ENCODE data around the gene CACNB1.
A peak's percentile ranks its signal among the peaks of the same experiment; 100 is the strongest.
"Not testable (repeated sequence)": the region's sequence is repeated elsewhere in the genome, so short reads cannot be mapped to it uniquely, and the experiment has no call there.

The CACNB1 gene

GRCh38 chr17:39177256-39177655 is 20.2 kb downstream of the CACNB1 start:
- DNase-seq (ENCODE audit: low read depth in 2 of 3, low spot score in 1 of 3), result no peak

DNA sequence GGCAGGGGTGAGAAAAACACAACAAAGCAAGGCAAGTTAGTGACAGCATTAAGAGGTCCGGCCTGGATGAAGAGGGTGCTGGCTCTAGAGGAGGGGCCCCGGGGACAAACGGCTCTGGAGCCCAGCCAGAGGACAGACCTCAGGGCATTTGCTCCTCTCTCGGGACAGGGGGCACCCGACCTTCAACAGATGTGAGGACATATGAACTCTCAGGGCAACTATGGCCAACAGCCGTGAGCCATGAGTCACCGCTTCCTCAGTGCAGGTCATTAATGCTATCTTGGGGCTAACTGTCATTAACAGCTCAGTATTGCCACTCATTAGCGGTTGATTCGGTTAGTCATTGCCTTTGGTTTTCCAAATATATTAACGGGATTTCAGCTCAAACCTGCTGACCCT is 21.8 kb downstream of the CACNB1 start:
- no peak for DNase-seq (ENCODE audit: low read depth in 2 of 3, low spot score in 1 of 3)

- DNase-seq (ENCODE audit: low read depth in 2 of 3, low spot score in 1 of 3), result peak; percentile 54 to 68 (median 64)
These were observed 22.4 kb downstream of the CACNB1 start for GRCh38 chr17:39174920-39175694.

DNA sequence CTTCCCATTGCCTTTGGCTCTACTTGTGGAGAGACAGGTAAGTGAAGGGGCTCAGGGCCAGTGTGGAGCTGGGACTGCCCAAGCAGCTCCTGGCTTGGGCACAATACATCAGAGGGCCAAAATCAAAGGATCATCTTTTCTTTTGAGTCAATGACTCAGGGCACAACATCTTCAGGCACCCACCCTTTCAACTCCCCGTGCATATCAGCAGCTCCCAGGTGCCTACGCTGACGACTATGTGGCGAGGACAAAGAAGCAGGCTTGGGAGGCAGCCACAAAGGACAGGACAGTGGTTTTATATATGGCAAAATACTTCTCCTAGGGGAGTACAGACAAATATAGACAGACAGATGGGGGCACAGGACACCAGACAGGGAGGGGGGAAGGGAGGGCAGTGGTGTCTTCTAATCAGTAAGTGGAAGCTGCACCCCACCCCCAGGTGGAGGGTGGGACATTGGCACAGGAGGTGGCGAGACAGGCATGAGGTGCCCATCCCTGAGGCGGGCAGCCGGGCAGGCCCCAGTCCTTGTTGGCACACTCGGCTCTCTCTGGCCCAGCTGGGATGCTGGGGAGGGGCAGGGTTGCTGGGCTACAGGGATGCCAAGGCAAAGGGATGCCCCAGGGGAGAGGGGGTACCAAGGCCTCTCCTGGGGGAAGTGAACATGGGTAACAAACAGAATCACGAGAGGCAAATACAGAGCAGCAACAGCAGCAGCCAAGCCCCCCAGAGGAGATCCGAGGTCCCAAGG is 23.8 kb downstream of the CACNB1 start:
- DNase-seq (ENCODE audit: low read depth in 2 of 3, low spot score in 1 of 3), result no peak

DNA sequence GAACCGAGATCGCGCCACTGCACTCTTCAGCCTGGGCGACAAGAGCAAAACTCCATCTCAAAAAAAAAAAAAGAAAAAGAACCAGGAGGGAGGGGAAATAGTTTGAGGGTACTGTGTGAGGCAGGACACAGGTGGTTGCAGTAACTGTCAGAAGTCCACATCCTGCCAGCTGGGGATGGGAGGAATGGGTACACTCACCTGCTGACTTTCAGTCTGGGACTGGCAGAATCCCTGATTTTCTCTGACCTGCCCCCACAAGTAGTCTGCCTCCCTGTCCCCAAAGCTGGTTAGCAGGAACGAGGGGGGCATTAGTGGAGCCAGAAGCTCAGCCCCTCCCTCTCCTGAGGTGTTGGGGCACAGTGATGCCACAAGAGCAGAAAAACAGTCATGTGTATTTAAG is 24.4 kb downstream of the CACNB1 start:
- no peak for DNase-seq (ENCODE audit: low read depth in 2 of 3, low spot score in 1 of 3)

DNA sequence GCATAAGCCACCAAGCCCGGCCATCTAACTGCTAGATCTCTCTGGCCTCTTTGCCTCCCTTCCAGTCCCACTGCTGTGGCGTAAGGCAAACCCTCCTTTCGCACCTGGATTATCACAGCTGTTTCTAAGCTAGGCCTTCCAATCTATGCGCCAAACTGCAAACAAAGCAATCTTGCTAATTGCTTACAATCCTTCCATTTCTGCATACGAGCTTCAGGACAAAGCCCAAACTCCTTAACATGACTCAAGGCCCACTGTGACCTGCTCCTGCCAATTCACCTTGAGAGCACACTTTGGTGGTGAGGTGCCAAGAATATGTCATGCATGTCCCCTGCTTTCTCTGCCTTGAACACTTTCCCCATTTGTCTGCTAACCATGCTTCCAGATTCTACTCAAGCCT is 25.5 kb downstream of the CACNB1 start:
- DNase-seq (ENCODE audit: low read depth in 2 of 3, low spot score in 1 of 3), result no peak

- no peak for DNase-seq (ENCODE audit: low read depth in 2 of 3, low spot score in 1 of 3)
These were observed 26.9 kb downstream of the CACNB1 start for GRCh38 chr17:39170558-39170957.

- DNase-seq (ENCODE audit: low read depth in 2 of 3, low spot score in 1 of 3), result no peak
These were observed 27.4 kb downstream of the CACNB1 start for GRCh38 chr17:39170109-39170508.

DNA sequence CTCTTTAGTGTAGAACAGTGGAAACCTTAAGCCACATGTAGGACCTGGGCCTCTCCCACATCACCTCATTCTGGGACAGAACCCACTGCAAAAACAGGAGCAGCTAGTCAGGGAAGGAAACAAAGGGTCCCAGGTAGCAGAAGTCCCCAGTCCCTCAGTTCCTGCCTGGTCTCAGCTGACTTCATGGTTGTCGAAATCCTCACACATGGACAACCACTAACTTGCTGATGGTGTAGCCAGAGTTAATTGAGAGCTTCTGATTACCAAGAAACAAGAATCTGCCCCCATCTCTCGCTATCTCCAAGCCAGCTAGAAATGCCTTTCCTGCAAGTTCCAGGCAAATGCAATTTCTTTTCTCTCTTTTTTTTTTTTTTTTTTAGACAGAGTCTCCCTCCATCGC is 28.0 kb downstream of the CACNB1 start:
- DNase-seq (ENCODE audit: low read depth in 2 of 3, low spot score in 1 of 3), result no peak

GRCh38 chr17:39169101-39169500 is 28.4 kb downstream of the CACNB1 start:
- no peak for DNase-seq (ENCODE audit: low read depth in 2 of 3, low spot score in 1 of 3)

- not testable (repeated sequence) for DNase-seq (ENCODE audit: low read depth in 2 of 3, low spot score in 1 of 3)
These were observed 29.0 kb downstream of the CACNB1 start for GRCh38 chr17:39168503-39168902.

GRCh38 chr17:39167476-39167875 is 30.0 kb downstream of the CACNB1 start:
- no peak for DNase-seq (ENCODE audit: low read depth in 2 of 3, low spot score in 1 of 3)

GRCh38 chr17:39166437-39167335 is 30.8 kb downstream of the CACNB1 start:
- DNase-seq (ENCODE audit: low read depth in 2 of 3, low spot score in 1 of 3), result no peak

DNA sequence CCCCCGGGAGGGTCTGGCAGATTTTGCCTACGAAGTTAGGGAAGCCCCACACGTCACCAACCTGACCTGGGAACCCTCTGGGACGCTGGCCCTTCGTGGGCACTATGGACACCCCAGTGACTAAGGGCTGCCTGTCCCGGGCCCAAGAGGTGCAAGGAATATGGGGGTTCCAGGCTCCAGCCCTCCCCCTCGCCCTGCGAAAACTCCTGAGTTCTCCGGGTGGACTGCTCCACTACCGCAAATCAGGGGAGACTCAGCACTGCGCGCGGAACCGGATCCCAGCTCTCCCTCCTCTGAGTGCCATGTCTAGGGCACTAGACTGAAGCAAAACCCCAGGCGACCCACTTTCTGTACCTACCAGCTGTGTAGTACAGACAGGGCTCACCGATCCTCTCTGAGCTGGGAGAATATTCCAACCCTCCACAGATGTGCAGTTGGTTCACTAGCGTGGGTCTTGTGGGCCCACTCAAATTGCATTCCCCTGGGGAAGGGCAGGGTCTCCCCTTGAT is 31.6 kb downstream of the CACNB1 start, which contains the start of gene ARL5C:
Gene ARL5C, minus strand, starts transcription at position 321 of the 509 bp plus-strand sequence. CDS start 401 bp downstream, outside the sequence.
- DNase-seq (ENCODE audit: low read depth in 2 of 3, low spot score in 1 of 3), result no peak

GRCh38 chr17:39165178-39165840 is 32.2 kb downstream of the CACNB1 start:
- no peak for DNase-seq (ENCODE audit: low read depth in 2 of 3, low spot score in 1 of 3)

GRCh38 chr17:39164675-39165143 is 32.8 kb downstream of the CACNB1 start:
- DNase-seq (ENCODE audit: low read depth in 2 of 3, low spot score in 1 of 3), result peak; percentile 64 to 72 (median 67)

DNA sequence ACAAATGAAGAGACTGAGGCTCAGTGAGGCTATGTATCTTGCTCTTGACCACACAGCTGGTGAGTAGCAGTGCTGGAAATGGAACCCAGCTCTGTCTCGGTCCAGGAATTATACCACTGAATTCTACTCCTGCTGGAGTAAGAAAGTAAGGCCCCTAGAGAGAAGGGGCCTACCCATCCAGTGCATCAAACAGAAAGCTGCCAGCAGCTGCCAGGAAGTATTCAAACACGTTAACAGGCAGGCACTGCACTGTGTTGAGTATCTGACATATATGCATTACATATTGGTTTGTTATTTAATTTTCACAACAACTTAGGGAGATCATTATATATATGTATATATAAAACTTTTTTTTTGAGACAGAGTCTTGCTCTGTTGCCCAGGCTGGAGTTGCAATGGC is 35.5 kb downstream of the CACNB1 start:
- no peak for DNase-seq (ENCODE audit: low read depth in 2 of 3, low spot score in 1 of 3)

GRCh38 chr17:39158623-39159022 is 38.8 kb downstream of the CACNB1 start:
- no peak for DNase-seq (ENCODE audit: low read depth in 2 of 3, low spot score in 1 of 3)

DNA sequence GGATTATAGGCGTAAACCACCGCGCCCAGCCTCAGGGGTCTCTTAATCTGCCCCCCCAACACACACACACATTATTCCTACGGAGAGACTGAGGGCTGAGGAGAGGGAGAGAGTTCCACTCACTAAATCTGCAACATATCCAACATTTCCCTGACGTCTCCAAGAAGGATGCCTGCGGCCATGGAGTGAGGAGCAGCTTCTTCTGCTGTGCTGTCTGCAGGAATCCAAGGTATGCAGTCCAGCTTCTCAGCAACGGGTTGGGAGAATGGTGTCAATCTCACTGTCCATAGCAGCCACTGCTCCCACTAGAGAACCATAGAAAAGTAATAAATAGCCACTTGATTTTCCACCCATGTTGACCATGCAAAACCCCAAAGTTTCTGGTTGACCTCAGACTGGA is 41.0 kb downstream of the CACNB1 start:
- DNase-seq (ENCODE audit: low read depth in 2 of 3, low spot score in 1 of 3), result no peak

GRCh38 chr17:39155654-39156053 is 41.8 kb downstream of the CACNB1 start:
- no peak for DNase-seq (ENCODE audit: low read depth in 2 of 3, low spot score in 1 of 3)
